ENCODE data around the gene VPS54.
"Not testable (repeated sequence)": the region's sequence is repeated elsewhere in the genome, so short reads cannot be mapped to it uniquely, and the experiment has no call there.

The VPS54 gene

DNA sequence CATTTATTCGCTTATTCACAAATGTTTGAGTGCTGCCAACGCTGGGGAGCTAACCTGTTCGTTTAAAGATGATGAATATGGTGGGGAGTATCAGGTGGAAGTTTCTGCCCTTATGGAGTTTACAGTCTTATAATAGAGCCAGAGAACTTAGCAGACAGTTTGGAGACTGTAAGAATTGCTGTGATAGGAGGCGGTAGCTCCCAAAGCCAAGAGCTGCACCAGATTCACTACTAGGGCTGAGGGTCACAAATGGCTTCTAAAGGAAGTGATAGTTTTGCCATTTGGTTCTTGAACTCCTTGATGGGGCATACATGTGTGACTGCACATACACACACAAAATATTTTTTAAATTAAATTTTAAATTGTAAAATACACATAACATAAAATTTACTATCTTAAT lies 148.5 kb downstream of the VPS54 start:
- no peak for DNase-seq (ENCODE audit: low read depth)

DNA sequence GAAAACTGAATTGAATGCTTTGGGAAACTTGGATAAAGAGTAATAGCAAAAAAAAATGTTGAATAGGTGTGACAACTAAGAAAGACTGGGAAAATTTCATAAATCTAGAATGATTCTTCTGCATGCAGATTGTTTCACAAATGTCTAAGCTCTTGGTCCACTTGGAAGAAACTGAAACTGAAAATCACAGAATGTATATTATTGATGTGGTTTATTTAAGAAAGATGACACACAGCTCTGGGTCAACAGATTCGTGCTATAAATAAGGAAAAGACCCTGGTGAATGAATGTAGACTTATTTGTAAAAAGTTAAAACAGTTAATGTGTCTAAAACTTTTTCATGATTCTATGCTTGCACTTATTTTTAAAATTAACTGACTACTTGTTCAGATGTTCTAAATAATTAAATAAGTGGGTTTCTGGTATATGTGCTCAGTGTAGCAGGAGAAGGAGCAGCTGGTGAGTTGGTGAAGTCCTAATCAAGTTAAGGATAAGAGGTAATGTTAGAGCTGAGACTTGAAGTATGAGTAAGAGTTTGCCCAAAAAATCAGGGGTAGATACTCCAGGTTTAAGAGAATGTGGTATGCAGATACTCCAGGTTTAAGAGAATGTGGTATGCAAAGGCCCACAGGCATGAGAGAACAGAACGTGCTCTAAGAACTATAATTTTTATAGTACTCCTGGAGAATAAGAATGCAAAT lies 153.1 kb downstream of the VPS54 start:
- no peak for DNase-seq (ENCODE audit: low read depth)

DNA sequence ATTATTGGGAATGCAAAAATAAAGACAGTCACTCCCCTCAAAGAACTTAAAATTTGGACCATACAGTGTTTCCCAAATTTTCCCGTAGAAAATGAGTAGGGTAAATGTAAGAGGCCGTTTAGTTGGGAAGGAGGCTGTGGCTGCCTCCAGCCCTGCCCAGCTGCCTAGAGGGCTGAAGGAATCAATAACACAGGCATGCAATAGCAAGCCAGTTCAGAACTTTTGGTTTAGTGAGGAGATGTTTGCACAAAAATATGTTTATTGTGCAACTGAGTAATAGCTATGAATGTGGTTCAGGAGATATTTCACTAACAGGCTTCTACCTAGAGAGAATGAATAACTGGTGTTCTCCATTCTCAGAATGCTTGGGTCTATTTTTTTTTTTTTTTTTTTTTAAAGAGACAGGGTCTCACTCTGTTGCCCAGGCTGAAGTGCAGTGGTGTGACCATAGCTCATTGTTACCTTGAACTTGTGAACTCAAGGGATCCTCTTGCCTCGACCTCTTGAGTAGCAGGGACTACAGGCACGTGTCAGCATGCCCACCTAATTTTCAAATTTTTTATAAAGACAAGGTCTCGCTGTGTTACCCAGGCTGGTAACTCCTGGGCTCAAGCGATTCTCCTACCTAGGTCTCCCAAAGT lies 153.9 kb downstream of the VPS54 start:
- no peak for DNase-seq (ENCODE audit: low read depth)

DNA sequence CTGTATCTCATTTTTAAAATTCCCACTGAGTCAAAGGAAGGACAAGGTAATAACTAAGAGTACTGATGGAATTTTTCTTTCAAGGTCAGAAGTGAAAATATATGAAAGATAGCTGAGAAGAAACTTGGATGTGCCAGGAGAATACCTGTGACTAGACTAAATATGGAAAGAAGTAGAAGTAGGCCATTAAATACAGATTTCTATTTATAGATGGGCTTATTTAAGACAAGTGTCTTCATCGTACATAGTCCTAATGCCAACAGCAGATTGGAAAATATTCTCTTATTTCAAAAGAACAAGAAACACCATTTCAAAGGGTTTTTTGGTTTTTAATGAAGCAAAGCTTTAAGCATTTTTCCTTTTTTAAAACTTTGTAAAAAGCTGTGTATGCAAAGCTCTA lies 155.5 kb downstream of the VPS54 start:
- DNase-seq (ENCODE audit: low read depth), result no peak

DNA sequence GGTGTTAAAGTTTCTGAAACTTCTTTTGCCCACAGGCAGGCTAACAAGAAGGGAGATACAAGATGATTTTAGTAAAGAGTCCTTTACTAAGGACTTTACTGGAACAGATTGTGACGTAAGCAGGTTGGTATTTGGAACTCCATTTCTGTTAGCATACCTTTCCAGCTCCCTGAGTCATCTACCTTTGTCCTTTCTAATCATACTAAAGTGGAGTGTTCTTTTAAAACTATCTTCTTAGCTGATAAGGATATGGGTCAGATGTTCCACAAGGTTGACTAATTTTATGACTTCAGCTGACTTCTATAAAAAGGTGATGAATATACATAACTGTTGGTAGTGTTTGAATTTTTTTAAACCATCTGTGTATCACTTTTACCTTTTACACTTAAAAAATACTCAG lies 156.4 kb downstream of the VPS54 start:
- no peak for DNase-seq (ENCODE audit: low read depth)

DNA sequence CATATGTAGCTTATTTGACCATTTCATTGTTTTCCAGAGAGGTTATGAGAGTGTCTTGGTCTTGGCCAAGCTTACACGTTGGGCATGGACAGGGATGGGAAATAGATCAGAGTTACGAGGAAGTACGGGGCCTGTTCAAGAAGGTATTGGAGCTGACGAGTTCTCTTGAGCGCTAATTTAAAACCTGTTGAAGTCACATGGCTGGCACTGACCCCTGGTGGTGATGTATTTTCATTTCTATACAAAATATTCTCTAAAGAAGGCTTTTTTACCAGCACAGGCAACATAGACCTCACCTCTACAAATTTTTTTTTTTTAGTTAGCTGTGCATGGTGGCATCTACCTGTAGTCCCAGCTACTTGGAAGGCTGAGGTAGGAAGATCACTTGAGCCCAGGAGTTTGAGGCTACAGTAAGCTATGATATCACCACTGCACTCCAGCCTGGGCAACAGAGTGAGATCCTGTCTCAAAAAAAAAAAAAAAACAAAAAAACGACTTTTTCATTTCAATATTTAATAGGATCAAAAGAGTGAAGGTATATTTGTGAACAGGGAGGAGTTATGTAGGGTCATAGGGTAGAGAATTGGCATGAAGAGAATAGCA lies 157.9 kb downstream of the VPS54 start:
- DNase-seq (ENCODE audit: low read depth), result peak; percentile 27

DNA sequence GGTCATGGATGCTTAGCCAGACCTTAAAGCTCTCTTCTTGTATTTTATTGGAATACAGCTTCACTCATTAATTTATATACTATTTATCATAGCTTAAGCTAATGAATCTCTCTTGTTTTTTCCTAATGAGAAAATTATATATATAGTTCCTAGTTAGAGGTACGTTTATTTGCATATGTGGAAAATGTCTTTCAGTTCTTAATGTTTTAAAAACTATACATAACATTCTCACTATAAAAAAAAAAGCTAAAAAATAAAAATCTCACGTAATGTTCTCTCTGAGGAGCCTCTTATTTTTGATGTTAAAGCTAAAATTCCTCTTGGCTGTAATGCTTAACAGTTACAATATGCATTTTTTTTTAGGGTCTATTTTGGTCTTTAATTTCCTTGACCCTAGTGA lies 160.9 kb downstream of the VPS54 start:
- no peak for DNase-seq (ENCODE audit: low read depth)

DNA sequence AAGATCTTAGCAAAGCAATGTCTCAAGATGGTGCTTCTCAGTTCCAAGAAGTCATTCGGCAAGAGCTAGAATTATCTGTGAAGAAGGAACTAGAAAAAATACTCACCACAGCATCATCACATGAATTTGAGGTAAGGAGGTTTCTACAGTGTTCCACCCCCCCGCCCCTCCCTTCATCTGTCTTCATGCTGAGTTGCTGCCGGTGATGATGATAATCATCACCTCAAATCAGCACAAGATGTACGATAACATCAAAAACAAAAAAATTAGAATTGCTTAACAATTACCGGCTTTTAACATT lies 163.0 kb downstream of the VPS54 start:
- DNase-seq (ENCODE audit: low read depth), result peak; percentile 23

DNA sequence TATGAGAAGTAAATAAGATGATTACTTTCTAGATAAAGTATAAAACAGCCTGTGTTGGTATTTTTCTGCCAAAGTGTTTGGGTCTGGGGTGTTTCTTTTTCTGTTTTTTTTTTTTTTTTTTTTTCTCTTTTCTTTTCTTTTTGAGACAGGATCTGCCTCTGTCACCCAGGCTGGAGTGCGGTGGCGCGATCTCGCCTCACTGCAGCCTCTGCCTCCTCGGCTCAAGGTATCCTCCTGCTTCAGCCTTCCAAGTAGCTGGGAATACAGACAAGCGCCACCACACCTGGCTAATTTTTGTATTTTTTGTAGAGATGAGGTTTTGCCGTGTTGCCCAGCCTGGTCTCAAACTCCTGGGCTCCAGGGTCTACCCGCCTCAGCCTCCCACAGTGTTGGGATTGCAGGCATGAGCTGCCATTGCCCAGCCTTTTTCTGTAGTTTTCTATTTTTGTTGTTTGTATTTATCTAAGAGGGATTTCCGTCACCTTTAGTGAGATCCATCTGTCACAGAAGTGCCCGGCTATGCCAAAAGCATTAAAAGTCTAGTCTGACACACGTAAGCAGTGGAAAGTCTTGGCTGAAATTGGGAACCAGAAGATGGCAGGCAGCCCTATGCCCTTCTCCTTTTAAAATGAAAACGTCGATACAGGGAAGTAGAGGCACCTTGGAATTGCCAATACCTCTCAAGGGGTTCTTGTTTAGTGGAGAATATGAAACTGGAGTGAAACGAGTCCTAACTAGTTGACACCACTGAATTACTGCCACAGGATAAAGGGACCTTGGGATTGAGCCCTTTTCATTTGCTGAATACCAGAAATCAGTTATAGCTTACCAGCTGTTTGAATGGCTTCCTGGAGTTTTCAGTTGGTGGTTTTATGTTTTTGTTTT lies 163.6 kb downstream of the VPS54 start:
- no peak for DNase-seq (ENCODE audit: low read depth)

DNA sequence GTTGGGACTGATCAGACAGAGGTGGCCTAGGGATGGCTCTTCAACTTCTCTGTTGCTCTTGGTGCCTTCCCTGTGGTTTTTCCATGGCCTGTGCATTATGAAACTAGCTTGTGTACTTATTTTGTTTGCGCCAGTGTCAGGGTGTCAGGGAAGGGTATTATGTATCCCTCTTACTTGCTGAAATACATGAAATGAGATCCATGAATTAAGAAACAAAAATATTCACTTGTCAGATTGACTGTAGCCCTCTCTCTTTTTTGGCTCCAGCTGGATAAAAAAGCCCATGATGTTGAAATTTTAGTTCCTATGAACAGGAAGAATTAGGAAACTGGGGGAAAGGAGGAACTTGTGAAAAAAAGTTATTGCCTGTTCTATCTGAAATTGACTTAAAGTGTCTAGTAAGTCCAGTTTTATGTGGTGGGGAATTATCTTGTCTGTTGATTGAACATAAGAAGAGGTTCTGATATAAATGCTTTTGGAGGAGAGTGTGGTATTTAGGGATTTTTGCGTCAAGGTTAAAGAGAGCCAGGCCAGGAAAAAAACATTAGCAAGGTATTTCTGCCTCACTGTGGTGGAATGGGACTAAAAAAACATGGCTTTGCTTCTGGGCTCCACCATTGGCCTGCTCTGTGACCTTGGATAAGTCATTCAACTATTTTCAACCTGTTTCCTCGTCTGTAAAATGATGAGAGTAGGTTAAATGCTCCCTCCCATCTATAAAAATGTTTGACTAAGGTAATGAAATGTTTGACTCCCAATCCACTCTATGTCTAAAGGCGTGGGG lies 165.5 kb downstream of the VPS54 start:
- DNase-seq (ENCODE audit: low read depth), result no peak

DNA sequence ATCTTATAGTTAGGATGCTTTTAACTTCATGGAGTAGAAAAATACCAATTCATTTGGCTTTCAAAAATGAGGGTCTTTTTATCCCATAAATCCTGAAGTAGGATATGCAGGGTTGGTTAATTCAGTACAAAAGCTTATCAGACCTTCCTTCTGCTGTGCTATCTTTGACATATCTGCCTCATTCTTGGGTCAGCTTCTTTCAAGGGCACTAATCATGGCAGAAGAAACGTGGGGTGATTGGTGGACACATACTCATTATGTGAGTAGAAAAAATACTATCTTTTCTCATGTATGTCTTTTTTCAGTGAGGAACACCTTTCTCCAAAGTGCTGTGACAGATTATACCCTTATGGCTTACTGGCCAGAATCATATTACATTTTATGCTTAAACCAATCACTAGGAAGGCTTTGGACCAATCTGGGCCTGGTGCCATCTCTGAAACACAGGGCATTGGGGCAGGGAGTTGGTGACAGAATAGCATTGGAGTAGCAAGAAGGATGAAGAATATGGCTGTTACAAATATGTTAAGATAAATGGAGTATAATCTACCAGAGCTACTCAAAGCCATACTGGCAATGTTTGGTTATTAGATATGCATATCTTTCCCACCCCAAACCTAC lies 167.4 kb downstream of the VPS54 start:
- no peak for DNase-seq (ENCODE audit: low read depth)

DNA sequence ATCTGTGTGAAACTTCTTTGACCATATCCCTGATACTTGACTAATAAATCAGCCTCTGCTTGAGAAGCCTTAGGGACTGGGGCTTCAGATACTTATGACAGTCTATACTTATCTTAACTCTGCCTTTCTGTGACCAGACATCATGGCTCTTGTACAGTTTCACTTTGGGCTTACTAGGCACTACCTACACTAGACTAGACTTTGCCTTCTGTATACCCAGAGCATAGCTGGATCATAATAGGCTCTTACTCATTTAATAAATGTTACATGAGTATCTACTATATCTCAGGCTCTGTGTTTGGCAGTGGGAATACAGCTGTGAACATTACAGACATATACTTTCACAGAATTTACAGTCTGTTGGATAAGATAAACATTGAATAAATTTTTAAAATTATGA lies 168.6 kb downstream of the VPS54 start:
- DNase-seq (ENCODE audit: low read depth), result no peak

DNA sequence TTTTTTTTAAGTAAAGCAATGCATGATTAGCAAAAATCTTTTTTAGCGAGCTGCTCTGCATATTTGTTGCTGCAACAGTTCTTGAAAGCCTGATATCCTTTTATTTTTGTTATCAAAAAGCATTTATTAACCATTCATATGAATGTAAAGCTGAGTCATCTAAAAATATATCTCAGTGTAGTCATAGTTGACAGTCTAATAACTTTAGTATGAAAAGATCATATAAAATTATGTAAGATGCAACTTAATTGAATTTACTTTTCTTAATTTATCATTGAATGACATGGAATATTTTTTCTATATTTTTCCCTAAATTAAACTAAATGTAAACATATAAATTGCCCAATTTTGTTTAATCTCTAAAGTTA lies 169.0 kb downstream of the VPS54 start:
- DNase-seq (ENCODE audit: low read depth), result no peak

DNA sequence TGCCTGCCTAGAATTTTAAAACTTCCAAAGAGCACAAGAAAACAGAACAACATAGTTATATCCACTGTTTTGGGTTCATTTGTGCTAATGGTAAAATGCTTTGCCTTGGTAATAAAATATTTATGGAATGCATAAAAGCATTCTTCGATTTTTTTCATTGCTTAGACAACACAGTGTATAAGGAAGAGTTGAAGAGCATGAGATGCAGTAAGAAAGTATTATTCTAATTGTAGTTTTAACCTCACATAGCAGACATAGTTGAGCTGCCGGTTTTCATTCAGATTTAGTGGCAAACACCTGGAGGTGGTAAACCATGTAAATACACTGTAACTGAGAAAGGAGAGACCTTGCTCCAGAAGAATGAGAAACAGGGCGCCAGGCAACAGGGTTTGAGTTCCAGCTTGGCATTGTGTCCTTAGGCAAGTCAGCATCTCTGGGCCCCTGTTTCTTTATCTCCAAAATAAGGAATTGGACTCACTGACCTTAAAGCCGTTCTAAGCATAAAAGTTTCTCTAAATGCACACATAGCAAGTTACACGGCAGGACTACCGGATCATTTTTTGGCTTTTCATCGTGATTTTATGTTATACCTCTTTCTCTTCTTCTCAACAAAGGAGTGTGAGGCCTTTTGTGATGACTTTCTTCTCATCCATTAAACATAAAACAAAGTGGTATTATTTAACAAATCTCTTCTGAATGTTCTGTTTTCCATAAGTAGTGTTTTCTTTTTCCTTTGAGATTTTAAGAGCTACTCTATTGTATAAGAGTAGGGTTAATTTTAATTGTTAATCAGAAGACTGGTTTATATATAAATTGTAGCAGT lies 169.6 kb downstream of the VPS54 start:
- DNase-seq (ENCODE audit: low read depth), result no peak

DNA sequence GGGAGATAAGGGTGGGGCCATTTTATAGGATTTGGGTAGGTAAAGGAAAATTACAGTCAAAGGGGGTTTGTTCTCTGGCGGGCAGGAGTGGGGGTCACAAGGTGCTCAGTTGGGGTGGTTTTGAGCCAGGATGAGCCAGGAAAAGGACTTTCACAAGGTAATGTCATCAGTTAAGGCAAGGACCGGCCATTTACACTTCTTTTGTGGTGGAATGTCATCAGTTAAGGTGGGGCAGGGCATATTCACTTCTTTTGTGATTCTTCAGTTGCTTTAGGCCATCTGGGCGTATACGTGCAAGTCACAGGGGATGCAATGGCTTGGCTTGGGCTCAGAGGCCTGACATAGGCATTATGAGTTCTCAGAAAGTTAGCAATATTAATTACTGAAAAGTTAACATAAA lies 171.7 kb downstream of the VPS54 start:
- not testable (repeated sequence) for DNase-seq (ENCODE audit: low read depth)

DNA sequence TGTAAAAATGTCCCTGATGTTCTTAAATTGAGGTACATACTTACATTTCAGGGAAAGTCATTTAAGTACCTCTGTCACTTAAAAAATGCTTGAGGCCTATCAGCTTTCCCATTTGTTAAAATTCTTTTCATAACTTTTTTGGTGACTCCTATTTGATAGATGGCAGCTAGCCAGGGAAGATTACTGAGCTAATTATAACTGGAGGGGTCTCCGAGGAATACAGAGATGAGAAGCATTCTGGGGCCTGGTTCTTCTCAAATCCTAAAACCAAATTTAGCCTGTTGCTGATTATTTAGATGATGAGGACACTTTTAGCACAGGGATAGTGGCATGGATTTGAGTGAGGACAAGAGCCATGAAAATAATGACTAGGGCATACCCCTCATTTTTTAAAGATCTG lies 172.7 kb downstream of the VPS54 start:
- DNase-seq (ENCODE audit: low read depth), result no peak

DNA sequence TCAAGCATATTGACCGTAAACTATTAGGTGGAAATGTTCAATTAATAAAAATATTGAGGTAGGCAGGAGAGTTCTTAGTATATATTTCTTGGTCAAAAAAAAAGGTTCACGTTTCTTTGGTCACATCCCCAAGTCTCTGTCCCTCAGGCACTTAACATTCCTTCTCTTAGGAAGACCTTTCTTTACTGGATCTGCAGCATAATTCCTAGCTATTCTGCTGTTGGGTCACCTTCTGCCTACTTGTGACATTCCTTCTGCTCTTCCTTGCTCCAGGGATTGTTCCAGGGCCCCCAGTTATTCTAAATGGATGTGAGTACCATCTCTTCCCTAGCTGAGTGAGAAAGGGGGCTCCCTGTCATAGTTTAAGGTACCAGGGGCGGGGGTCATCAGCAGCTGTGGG lies 173.4 kb downstream of the VPS54 start:
- DNase-seq (ENCODE audit: low read depth), result no peak

DNA sequence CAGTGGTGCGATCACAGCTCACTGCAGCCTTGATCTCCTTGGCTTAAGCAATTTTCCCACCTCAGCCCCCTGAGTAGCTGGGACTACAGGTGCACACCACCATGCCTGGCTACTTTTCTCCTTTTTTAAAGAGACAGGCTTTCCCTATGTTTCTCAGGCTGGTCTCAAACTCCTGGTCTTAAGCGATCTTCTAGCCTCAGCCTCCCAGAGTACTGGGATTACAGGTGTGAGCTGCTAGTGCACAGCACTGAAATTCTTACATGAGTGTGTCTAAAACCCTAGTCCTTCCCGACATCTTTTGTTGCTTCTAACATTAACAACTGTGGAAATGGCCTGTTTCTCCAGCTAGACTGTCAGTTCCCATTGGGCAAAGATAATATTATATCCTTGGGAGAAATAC lies 174.6 kb downstream of the VPS54 start:
- no peak for DNase-seq (ENCODE audit: low read depth)

DNA sequence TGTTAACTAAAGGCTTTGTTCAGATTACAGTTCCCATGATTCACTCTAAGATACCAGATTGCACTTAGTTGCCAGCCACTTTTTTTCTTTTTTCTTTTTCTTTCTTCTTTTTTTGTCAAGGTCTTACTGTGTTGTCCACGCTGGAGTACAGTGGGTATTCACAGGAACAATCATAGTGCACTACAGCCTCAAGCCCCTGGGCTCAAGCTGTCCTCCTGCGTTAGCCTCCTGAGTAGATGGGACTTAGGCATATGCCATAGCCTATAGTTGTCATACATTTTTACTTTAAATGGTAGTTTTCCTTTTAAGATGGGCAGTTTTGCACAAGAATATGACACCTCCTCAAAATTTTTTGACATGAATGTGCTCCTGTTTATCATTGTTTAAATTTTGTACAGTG lies 175.4 kb downstream of the VPS54 start:
- no peak for DNase-seq (ENCODE audit: low read depth)

DNA sequence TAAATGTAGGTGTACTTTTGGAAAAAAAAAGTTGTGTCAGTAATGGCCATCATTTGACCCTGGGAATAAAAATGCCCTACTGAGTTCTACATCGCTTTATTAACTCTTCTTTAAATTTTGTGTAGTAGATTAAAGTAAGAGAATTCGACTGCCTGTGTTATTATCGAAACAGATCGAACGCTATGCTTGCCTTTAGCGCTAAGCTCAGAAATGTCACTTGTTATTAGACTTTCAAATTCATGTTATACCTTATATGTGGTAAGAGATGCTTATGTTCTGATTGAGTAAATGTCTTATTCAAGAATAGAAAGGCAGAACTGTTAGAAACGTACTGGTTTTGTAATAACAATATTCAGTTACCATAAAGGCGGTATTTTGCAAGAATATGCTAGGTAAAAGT lies 176.1 kb downstream of the VPS54 start:
- no peak for DNase-seq (ENCODE audit: low read depth)
